ENCODE measurements around the gene NPAS4.

- TF ChIP-seq SUZ12 (IDR thresholded peaks at IDR 0.05; ENCODE audit: extremely low read depth, insufficient read depth, insufficient read length) (no peak), YY1 (IDR thresholded peaks at IDR 0.05; ENCODE audit: insufficient read depth, insufficient read length) (no peak), ZNF274 (IDR thresholded peaks at IDR 0.05; ENCODE audit: low read depth, low read length) (no peak)
These were observed 9.3 kb downstream of the NPAS4 start for GRCh38 chr11:66429983-66430602.
